Epithelial cell of proximal tubule (primary cell): ENCODE measurements around the gene NSMF. TPM values are rescaled to one million over a fixed set of nuclear protein-coding genes. Genes with fewer than 3 reads are reported as not detected.

Experiments used
- DNase-seq: peaks from one replicate; pipeline ENCODE4 v3.0.0-alpha.2; 2011; ENCODE audit warnings: low read depth
- H3K4me3 ChIP-seq: 2 replicates; pipeline ENCODE4 v1.5.1; 2011; ENCODE audit warnings: low read depth, mild to moderate bottlenecking, low read length
- total RNA-seq: library from RNA; depleted of rRNA; stranded (reverse); fragments of >200 nt; gene quantifications from 2 replicates; pipeline ENCODE4 v1.2.3, GENCODE V29; 2015
- TF ChIP-seq, protein P1 (sequence below): conservative IDR thresholded peaks from 2 replicates; pipeline ENCODE4 v1.5.1; 2012; ENCODE audit warnings: low read depth, mild to moderate bottlenecking, low read length

The NSMF gene
- total RNA-seq, 1 donor from 2014 or later = 62.7 TPM

DNA sequence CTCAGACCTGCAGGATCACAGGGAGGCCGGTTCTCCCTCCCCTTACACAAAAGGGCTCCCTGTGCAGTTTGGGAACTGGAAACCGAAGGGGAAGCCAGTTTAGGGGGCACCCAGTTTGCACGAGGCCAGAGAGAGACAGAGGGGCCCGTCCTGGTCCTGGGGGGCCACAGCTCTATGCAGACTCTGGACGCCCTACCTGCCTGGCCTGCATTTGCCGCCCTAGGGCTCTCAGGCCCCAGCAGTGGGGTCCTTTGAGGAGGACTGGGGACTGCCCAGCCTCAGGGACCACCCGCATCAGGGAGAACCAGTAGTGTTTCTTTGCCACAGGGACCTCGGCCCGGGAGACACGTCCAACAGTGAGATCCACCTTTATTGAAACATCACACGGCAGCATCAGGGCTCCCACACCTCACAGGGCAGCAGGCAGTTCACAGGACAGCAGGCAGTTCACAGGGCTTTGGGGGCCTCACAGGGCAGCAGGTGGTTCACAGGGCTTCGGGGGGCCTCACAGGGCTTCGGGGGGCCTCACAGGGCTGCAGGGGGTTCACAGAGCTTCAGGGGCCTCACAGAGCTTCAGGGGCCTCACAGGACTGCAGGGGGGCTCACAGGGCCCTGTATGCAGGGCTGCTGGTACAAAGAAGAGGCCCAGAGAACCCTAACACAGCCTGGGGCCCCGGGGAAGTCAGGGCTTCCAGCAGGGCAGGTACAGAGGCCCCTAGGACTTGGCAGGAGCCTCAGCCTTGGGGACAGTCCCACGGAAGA lies 648 bp upstream of the NSMF start:
- H3K4me3 ChIP-seq = peak overlapping the region; percentile 77
- DNase-seq = no peak
- TF ChIP-seq, protein P1, sequence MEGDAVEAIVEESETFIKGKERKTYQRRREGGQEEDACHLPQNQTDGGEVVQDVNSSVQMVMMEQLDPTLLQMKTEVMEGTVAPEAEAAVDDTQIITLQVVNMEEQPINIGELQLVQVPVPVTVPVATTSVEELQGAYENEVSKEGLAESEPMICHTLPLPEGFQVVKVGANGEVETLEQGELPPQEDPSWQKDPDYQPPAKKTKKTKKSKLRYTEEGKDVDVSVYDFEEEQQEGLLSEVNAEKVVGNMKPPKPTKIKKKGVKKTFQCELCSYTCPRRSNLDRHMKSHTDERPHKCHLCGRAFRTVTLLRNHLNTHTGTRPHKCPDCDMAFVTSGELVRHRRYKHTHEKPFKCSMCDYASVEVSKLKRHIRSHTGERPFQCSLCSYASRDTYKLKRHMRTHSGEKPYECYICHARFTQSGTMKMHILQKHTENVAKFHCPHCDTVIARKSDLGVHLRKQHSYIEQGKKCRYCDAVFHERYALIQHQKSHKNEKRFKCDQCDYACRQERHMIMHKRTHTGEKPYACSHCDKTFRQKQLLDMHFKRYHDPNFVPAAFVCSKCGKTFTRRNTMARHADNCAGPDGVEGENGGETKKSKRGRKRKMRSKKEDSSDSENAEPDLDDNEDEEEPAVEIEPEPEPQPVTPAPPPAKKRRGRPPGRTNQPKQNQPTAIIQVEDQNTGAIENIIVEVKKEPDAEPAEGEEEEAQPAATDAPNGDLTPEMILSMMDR = no peak

DNA sequence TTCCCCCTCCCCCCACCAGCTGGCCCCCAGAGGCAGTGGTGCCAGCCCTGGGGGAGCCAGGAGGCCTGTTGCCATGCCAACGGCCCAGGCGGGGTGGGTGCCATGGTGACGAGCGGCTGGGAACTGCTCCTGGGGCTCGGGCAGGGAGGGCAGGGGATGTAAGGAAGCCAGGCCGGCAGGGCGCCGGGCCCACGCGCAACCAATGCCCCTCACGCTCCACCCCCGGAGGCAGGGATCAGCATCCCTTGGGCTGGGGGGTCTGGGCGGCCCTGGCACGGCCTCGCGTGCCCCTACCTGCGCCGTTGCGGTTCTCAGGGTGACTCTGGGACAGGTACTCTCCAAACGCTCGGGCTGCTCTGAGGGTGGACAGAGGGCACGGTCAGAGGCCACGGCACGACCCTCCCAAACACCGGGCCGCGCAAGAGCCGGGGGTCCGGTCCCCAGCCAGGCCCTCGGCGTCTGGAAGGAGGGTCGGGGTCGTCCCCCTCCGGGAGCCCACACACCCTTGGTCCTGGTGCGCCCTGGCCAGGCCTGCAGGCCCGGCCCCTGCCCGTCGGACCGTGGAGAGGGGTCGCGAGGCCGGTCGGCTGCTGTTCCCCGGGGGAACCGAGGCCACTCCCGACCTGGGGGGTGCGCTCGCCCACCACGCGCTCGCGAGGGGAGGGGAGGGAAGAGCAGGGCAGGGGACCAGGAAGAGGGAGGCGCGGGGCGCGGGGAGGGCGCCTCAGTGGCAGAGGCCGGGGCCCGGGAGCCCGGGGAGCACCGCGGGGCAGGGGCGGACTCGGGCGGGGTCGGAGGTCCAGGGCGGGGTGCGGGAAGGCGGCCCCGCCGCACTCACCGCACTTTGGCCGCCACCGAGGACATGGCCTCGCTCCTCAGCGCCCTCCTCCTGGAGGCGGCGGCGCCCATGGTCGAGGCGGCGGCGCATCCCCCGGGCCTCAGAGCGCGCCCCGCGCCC lies 661 bp downstream of the NSMF start:
- DNase-seq = no peak
- peak overlapping the region; percentile 77 for H3K4me3 ChIP-seq
- TF ChIP-seq, protein P1 = no peak

- no peak for DNase-seq
- H3K4me3 ChIP-seq = peak overlapping the region; percentile 77
- TF ChIP-seq, protein P1 = no peak
Measured at GRCh38 chr9:137457406-137458193, 1.5 kb downstream of the NSMF start.

DNA sequence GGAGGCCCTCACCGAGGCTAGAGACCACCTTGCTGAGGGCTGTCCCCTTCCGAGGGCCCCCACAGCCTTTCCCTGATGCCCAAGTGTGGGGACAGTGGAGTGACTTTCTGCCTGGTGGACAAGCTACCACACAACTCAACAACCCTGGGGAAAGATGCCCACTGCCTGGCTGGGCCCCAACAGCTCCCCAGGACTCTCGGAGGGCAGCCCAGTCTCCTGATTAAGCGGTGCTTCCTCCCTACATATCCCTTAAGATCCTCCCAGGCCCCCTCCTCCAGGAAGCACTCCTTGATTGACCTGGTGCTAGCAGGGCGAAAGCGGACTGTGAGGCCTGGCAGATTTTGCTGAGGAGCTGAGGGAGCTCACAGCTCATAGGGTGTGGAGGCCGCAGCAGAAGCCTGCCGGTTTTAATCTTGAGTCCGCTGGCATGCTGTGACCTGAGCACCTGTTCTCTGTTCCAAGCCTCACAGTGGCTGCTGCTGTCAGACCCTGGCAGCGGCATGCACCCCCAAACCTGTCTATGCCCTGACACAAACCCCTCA lies 2.2 kb downstream of the NSMF start:
- H3K4me3 ChIP-seq = no peak overlapping the region
- DNase-seq = no peak
- TF ChIP-seq, protein P1 = no peak

GRCh38 chr9:137456061-137456863 lies 2.9 kb downstream of the NSMF start:
- H3K4me3 ChIP-seq = no peak overlapping the region
- DNase-seq = no peak
- TF ChIP-seq, protein P1 = no peak
